OCI-LY3 (cell line): ENCODE data around the gene TNFRSF6B.

Experiments used
- EZH2phosphoT487 ChIP-seq: fragments of 200-600 bp; shearing (Covaris generic); IDR thresholded peaks from 2 replicates; pipeline ENCODE4 v1.6.1; 2018; ENCODE audit warnings: antibody characterized with exemption, mixed run types, low read depth
- TF ChIP-seq, protein P1 (sequence below): fragments of 200-600, 300-600 bp; sonication (generic); IDR thresholded peaks from 2 replicates; pipeline ENCODE4 v1.5.1; 2014; ENCODE audit warnings: antibody characterized with exemption, low read length, low read depth

DNA sequence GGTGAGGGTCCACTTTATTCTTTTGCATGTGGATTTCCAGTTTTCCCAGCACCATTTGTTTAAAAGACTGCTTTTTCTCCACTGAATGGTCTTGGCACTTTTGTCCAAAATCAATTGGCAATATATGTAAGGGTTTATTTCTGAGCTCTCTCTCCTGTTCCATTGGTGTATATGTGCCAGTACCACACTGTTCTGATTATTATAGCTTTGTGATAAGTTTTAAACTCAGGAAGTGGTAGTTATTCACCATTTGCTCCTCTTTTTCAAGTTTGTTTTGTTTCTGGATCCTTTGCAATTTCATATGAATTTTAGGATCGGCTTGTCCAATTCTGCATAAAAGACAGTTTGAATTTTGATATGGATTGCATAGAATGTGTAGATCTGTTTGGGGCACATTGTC is 15.7 kb downstream of the TNFRSF6B start:
- TF ChIP-seq, protein P1, sequence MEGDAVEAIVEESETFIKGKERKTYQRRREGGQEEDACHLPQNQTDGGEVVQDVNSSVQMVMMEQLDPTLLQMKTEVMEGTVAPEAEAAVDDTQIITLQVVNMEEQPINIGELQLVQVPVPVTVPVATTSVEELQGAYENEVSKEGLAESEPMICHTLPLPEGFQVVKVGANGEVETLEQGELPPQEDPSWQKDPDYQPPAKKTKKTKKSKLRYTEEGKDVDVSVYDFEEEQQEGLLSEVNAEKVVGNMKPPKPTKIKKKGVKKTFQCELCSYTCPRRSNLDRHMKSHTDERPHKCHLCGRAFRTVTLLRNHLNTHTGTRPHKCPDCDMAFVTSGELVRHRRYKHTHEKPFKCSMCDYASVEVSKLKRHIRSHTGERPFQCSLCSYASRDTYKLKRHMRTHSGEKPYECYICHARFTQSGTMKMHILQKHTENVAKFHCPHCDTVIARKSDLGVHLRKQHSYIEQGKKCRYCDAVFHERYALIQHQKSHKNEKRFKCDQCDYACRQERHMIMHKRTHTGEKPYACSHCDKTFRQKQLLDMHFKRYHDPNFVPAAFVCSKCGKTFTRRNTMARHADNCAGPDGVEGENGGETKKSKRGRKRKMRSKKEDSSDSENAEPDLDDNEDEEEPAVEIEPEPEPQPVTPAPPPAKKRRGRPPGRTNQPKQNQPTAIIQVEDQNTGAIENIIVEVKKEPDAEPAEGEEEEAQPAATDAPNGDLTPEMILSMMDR = no peak
- no peak for TF ChIP-seq EZH2phosphoT487
